ENCODE data around the gene OCIAD2.

DNA sequence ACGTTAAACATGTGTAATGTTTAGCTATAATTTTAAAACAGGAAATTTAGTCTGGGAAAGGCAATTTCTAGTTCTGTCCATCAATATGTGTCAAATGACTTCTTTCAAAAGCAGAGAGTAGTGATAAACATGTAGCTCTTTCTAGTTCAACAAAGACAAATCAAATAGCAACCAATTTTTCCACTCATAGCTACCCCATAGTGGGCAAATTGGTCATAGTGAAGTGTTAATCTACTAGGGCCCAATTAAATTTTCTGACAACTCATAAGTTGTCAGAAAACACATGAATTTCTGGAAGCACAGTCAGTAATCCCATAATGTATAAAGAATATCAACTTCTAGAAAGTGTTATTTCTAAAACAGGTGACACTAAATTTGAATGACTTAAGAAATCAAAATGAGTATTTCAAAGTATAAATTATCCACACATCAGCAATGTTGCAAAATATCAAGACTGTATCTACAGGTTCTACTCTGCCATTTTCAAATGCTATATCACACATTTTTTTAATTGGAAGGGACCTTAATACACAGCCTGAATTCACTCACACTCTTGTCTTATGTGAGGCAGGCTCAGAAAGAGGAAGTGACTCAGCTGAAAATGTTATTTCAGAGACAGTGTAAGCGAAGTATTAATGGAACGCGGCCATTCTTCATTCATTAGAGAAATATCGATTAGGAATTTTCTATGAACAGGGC, 7.7 kb downstream of the OCIAD2 start:
- TF ChIP-seq, protein P1, sequence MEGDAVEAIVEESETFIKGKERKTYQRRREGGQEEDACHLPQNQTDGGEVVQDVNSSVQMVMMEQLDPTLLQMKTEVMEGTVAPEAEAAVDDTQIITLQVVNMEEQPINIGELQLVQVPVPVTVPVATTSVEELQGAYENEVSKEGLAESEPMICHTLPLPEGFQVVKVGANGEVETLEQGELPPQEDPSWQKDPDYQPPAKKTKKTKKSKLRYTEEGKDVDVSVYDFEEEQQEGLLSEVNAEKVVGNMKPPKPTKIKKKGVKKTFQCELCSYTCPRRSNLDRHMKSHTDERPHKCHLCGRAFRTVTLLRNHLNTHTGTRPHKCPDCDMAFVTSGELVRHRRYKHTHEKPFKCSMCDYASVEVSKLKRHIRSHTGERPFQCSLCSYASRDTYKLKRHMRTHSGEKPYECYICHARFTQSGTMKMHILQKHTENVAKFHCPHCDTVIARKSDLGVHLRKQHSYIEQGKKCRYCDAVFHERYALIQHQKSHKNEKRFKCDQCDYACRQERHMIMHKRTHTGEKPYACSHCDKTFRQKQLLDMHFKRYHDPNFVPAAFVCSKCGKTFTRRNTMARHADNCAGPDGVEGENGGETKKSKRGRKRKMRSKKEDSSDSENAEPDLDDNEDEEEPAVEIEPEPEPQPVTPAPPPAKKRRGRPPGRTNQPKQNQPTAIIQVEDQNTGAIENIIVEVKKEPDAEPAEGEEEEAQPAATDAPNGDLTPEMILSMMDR (conservative IDR thresholded peaks at IDR 0.05; ENCODE audit: low read length), result no peak
- TF ChIP-seq EZH2phosphoT487 (IDR thresholded peaks at IDR 0.05; ENCODE audit: borderline replicate concordance, low read depth, low read length), result no peak
